Stimulated activated CD4-positive, alpha-beta T cell treated with anti-CD3 and anti-CD28 coated beads, Interleukin-4, amount 100 ng/mL, for 24 hours (primary cell): ENCODE data around the gene CNNM3.
A peak's percentile ranks its signal among the peaks of the same experiment; 100 is the strongest.
"Not testable (repeated sequence)": the region's sequence is repeated elsewhere in the genome, so short reads cannot be mapped to it uniquely, and the experiment has no call there.

Experiments used
- DNase-seq: peaks from one replicate; pipeline ENCODE4 v3.0.0-alpha.2; 2020

Gene CNNM3

GRCh38 chr2:96800061-96801004, 15.7 kb upstream of the CNNM3 start:
- DNase-seq = no peak

DNA sequence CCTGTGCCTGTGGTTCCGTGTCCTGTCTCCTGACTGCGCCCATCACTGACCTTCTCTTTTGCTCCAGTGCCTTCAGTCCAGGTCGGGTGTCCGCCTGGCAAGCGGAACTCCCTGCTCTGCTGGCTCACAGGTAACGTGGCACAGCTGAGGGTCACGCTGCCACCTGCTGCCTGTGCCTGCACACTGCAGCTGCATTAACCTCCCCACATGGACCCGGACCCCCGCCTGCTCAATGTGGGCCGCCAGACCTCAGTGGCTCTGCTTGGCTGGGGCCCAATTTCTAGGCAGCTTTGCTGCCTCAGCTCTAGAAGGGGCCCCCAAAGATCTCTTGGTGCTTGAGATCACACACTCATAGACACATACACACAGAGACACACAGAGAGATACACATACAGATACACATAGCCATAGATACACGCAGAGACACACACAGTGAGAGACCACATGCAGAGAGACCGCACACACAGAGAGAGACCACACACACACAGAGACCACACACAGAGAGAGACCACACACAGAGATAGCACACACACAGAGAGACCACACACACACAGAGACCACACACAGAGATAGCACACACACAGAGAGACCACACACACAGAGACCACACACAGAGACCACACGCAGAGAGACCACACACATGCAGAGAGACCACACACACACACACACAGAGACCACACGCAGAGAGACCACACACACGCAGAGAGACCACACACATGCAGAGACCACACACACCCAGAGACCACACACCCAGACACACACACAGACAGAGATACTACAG, 14.9 kb upstream of the CNNM3 start:
- DNase-seq = peak; percentile 78

DNA sequence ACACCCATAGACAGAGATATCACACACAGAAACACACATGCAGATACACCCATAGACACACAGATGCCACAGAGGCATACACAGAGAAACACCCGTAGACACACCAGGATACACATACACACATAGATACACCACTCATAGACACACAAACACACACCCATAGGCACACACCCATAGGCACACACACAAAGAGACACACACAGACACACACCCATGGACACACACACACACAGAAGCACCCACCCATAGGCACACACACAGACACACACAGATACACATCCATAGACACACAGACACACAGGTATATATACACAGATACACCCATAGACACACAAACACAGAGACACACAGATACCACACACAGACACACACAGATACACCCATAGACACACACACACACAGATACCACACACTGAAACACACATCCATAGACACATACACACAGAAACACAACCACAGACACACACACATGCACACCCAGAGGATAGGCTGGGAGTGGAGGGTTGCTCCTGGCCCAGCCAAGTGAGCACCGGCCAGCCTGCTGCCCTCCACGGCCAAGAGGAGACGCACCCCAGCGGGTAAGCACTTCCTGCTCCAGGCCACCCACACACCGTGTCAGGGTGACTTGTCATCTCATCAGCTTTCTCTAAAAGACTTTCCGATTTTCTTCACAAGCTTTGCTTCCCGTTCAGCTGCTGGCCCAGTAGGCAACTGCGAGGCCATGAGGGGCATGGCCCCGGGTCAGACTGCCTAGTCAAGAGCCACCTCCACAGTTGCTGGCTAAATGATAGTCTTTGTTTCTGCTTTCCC, 14.1 kb upstream of the CNNM3 start:
- peak; percentile 60 for DNase-seq

DNA sequence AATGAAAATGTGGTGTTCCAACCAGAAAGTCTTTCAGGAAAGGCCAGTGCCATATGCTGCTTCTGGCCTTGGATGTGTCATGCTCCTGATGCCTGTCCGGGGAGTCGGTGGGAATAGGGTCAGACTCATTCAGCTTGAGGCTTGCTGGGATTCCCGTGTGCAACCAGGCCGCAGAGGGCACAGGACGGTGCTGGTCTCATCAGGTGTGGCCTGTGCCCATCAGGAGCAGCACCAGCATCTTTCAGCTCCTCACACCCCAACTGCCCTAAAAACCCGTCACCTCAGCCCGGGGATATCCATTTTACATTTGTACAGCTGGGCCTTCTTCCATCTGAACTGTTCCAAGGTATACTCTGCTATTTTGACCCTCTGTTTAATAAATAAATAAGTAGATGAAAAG, 13.3 kb upstream of the CNNM3 start:
- DNase-seq = no peak

DNA sequence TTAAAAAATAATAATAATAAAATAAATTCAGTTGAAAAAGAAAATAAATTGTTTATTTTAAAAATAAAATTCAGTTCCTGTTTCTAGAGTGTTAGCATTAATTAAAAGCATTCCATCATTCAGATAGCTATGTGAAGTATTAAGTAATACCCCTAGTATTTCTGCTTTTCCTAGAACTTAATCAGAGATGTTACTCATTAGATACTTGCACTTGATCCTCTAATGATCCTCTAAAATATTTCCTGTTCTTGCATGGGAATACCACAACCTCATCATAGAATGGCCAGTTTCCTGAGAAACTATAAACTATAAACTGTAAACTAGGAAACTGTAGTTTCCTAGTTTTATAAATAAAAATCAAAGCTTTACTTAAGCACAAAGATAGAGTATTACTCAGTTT, 11.1 kb upstream of the CNNM3 start:
- DNase-seq = no peak

DNA sequence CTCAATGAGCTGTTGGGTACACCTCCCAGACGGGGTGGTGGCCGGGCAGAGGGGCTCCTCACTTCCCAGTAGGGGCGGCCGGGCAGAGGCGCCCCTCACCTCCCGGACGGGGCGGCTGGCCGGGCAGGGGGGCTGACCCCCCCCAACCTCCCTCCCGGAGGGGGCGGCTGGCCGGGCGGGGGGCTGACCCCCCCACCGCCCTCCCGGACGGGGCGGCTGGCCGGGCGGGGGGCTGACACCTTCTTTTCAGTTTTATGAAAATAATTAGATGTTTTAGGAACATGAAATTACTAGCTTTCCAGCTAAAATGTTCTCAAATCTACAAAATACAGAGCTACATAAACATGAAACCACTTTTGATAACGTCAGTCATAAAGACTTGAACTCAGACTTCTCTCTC, 10.1 kb upstream of the CNNM3 start:
- not testable (repeated sequence) for DNase-seq

DNA sequence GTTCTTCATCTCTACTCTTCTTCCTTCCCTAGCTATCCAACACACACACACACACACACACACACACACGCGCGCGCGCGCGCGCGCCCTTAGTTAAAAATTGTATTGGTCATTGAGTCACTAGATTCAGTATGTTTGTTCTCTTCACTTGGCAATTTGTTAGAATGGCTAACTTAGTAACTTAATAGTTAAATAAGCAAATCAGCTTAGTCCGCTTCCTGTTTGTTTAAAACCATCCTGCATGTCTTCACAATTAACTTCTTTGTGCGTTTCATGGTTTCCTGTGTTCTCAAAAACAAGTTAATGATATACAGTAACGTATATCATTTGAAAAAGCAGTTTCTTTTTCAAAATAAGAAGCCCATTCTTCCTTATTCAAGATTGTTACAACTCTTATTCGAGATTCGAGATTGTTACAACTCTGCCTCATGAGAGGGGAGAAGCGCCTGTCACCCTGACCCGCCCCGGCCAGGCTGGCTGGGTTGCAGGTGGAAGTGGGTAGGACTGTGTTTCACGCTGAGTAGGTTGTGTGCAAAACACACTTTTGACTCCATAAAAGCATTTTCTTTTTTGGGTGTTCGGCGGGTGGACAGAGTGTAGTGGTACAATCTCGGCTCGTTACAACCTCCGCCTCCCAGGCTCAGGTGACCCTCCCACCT, 9.5 kb upstream of the CNNM3 start:
- peak; percentile 33 for DNase-seq

DNA sequence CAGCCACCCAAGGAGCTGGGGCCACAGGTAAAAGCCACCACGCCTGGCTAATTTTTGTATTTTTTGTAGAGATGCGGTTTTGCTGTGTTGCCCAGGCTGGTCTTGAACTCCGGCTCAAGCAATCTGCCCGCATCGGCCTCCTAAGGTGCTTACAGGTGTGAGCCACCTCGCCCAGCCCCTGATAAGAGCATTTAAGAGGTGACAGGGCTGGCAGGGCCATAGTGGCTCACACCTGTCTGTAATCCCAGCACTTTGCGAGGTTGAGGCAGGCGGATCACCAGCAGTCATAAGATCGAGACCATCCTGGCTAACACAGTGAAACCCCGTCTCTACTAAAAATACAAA, 9.0 kb upstream of the CNNM3 start:
- DNase-seq = no peak

GRCh38 chr2:96808176-96808837, 7.8 kb upstream of the CNNM3 start:
- no peak for DNase-seq

DNA sequence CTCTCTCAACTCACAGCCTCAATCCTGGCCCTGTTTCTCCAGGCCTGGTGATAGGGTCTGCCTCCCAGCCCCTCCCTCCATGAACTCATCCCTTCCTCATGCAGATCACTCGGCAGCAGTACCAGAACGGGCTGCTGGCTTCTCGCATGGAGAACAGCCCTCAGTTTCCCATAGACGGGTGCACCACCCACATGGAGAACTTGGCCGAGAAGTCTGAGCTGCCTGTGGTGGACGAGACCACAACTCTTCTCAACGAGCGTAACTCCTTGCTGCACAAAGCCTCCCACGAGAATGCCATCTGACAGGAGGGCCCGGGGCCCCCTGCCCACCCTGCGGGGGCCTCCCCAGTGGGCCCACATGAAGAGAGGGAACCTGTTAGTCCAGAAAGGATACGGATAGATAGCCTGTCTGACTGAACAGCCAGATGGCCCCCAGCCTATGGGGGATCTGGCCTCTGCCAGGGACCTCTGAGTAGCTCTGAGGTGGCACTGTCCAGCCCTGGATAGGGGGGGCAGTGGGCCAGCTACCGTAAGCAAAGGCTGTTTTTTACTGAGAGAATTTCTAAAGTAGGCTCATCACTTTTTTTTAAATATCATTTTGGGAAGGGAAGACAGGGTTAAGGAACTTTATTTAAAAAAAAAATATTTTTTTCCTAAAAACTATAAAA, 6.7 kb upstream of the CNNM3 start:
- no peak for DNase-seq

DNA sequence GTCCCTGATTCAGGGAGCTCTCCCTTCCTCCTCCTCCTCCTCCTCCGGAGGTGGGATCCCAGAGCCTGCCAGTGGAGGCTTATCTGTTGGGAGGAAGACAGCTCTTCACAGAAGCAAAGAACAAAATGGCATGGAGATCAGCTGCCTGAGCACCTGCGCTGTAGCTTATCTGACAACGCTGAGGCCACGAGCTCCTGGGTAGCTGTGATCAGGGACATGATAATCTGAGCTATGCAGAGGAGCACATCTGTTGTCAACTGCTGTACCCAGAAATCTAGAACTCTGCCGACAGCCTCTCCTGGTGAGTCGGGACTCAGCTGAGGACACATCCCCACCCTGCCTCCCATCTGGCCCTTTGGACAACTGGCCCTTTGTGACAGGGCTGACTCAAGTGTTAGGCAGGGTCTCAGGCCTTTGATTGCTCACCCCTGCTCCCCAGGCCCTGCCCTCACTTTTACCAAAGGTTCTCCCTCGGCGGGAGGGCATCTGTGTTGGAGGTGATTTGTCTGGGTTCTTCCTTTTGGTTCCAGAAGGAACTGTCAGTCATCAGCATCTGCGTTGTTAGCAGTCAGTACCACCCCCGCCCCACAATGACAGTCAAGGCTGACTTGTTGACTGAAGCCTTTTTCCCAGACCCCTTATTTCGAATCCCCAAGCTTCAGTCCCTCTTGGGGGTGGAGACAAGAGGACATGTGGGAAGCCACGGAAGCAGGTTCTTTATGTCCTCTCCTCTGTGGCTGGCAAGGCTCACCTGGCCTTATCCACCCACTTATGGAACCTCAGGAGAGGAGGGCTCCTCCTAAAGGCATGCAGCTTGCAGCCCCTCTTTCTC, 5.9 kb upstream of the CNNM3 start:
- DNase-seq = no peak

- no peak for DNase-seq
Observed at GRCh38 chr2:96810783-96811192, 5.3 kb upstream of the CNNM3 start.

GRCh38 chr2:96811917-96812316, 4.2 kb upstream of the CNNM3 start:
- no peak for DNase-seq

DNA sequence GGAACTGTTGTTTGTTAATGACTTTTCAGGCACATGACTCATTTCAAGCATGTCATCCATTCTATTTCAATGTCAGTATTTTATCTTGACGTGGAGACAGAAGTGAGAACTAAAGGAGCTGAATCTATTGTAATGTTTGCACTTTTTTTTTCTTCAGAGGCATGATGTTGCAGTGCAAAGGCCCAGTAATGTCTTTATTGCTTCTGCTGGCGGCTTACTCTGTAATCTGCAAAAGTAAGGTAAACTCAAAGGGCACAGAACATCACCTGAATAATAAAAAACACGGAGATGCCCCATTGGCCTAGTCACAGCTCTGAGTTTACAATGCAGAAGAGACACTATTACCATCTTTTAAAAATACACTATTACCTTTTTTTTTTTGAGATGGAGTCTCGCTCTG, 2.4 kb upstream of the CNNM3 start:
- no peak for DNase-seq

GRCh38 chr2:96815326-96816126, 542 bp upstream of the CNNM3 start:
- no peak for DNase-seq

GRCh38 chr2:96816836-96817702, 1.0 kb downstream of the CNNM3 start:
- no peak for DNase-seq

GRCh38 chr2:96817882-96818281, 1.8 kb downstream of the CNNM3 start:
- no peak for DNase-seq

DNA sequence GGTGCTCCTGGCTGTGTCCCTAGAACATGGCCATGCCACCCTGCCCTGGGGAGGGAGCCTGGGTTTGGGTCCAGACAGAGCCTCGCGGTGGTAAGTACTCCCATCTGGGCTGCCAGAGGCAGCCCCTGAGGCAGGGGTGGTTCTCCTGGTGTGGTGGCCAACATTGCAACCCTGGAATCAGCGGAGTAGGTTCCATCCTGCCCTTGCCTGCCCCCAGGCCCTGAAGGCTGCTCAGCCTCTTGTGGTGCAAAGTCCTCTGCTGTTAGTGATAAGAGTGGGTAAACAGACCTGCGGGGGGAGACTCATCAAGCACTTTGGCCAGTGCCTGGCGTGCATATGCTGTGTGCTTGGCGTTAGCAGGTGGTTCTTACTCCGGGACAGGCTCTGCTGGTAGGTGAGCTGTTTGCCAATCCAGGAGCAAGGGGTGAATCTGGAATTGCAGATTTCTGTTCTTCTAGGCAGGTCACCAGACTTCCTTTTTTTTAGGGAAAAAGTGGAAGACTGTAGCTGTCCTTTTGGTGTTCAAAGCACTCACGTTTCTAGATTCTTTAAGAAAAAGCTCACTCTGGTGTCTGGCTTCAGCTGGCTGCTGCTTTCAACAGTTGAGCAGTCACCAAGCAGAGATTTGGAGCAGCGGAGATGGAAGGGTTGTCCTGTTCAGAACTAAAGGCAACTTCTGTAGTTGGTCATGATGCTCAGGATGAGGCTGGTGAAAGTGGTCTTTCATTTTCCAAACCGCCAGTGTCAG, 3.2 kb downstream of the CNNM3 start:
- no peak for DNase-seq
